Hematopoietic multipotent progenitor cell treated with erythropoietin and hydrocortisone succinate and interleukin-3 and kit ligand, for 15 days (in vitro differentiated cells): ENCODE results near the gene PSMD2.

Source experiments
- DNase-seq: peaks from one replicate; pipeline ENCODE4 v3.0.0-alpha.2; 2015; ENCODE audit warnings: low spot score

PSMD2 gene

DNA sequence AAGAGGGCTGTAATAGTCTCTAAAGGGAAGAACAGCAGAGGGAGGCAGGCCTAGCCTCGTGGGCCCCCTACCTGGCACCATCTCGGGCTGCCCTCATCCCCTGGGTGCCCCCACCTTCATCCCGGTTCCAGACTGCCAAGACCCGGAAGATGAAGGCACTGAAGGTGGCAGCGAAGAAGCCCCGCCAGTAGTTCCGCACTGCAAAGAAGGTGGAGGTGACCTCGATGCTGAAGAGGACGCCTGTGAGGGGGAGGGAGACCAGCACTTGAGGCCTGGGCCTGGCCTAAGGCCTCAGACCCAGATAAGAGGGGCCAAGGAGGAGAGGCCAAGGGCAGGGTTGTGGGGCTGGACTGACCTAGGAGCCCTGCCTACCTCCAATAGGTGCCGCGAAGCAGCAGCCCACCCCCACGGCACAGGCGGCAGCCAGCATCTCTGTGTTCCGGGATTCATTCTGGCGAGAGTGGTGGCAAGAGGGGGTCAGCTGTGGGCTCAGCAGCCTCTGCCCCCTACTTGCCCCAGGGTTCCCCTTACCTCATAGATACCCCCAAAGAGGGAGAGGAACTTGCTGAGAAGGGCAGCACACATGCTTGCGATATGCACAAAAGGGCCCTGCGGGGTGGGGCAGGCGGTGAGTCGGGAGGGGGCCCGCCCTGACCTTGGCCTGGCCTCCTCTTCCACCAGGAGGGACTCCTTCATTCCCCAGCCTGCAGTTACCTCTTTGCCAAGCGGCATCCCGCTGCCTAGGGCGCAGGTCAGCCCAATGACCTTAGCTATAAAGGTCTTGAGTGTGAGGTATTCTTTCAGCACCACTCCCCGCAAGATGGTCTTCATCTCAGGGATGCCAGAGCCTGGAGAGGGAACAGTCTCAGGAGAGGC is 58.4 kb downstream of the PSMD2 start:
- no peak for DNase-seq

DNA sequence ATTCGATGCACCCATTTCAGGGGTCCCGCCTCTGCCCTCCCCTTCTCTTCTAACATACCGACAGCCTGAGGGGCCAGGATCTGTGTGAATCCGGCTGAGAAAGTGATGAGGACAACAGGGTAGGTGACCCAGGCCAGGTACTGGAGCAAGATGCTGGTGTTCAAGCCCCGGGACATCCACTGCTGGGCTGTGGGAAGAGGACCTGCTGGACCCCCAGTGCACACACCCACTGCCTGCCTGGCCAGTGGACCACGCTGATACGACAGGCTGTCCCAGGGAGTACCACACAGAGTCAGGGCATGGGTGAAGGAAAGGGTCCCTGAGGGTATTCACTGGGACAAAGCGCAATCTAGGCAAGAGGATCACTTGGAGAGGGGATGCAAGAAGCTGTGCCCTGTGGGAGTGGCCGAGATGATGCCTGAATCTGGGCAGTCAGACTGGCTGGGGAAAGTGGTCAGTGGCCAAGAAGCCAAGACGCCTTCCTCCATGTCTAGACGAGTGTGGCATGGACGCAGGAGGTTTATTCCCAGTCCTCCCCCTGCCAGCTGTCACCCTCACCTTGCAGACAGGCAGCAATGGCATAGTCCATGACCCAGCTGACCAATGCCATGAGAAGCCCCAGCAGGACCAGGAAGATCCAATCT is 59.2 kb downstream of the PSMD2 start:
- no peak for DNase-seq
